IPS DF 4.7 (cell line): Measurements from ENCODE around the gene CDC14A.
A peak's percentile ranks its signal among the peaks of the same experiment; 100 is the strongest.
"Not testable (repeated sequence)": the region's sequence is repeated elsewhere in the genome, so short reads cannot be mapped to it uniquely, and the experiment has no call there.

ENCODE experiments used
- DNase-seq: peaks from one replicate; pipeline ENCODE4 v3.0.0-alpha.2; 2013; ENCODE audit warnings: low spot score; ENCODE audit errors: extremely low read depth

CDC14A gene, protein sequence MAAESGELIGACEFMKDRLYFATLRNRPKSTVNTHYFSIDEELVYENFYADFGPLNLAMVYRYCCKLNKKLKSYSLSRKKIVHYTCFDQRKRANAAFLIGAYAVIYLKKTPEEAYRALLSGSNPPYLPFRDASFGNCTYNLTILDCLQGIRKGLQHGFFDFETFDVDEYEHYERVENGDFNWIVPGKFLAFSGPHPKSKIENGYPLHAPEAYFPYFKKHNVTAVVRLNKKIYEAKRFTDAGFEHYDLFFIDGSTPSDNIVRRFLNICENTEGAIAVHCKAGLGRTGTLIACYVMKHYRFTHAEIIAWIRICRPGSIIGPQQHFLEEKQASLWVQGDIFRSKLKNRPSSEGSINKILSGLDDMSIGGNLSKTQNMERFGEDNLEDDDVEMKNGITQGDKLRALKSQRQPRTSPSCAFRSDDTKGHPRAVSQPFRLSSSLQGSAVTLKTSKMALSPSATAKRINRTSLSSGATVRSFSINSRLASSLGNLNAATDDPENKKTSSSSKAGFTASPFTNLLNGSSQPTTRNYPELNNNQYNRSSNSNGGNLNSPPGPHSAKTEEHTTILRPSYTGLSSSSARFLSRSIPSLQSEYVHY

DNA sequence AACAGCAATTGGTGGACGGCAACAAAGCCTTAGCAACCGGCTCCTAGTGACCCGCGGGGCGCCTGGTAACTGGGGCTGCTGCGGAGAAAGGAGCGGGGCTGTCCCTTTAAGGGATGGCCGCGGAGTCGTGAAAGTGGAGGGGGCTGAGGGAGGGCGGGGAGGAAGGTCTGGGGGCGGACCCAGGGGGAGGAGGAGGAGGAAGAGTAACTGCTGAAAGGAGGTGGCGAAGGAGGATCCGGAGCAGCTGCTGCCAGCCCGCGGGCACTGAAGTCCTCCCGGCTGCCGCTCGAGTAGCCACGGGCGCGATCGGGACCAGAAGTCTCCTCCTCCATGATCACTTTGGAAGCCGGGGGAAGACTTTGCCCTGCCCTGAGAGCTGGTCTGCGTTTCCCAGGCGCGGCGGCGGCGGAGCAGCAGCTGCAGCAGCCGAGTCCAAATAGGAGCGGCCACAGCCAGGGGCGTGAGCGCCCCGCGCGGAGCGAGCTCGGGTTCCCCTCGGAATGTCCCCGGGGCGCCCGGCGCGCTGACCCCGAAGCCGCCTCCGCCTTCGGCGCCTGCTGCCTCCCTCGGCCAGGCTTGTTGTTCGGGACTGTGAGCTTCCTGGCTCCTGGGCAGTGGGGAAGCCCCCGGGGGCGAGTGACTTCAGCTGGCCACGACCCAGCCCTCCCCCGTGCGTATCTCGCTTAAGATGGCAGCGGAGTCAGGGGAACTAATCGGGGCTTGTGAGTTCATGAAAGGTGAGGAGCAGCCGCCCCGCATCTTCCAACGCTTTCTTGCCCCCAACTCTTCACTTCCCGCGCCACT lies at the start of gene CDC14A:
Gene CDC14A (plus strand): TSS at position 240 of the 804 bp plus-strand sequence. CDS start 449 bp downstream, at position 689.
- DNase-seq: peak; percentile 85

DNA sequence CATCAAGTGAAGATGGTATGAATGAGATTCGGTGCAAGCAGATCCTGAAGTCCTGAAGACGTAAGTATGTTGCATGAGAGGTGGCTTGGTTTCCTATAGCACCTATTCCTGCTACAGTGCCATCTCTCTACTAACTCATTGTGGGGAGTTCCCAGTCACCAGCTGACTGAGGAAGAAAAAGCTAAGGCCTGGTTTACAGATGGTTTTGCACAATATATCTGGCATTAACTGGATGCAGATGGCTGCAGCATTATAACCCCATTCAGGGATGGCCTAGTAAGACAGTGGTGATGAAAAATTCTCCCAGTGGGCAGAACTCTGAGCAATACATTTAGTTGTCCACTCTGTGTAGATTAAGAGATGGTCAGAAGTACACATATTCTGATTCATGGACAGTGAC lies 49.6 kb upstream of the CDC14A start:
- DNase-seq: no peak

DNA sequence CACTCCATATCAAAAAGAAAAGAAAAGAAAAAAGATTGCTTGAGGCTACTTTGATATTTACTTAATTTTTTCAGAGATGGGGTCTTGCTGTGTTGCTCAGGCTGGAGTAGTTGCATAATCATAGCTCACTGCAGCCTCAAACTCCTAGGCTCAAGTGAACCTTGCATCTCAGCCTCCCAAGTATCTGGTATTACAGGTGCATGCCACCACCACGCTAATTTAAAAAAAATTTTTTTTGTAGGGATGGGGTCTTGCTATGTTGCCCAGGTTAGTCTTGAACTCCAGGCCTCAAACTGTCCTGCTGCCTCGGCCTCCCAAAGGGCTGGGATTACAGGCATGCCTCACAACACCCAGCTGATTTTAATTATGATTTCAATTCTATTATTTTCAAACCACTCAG lies 48.1 kb upstream of the CDC14A start:
- no peak for DNase-seq

DNA sequence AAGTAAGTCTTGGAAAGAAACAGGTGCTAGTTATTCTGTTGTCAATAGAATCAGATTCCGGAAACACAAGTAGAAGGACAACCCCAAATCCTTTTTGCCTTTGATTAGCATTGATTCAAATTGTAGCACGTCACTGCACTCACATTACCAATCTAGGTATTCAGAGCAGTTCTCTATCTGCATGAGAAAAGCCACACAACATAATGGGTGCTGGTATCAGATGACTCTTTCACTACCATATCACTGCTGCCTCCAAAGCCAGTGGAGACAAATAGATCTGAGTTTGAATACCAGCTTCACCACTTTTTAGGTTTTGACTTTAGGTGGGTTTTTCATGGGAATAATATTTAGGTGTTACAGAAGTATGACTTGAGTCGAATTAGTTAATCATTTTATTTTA lies 47.4 kb upstream of the CDC14A start:
- peak; percentile 16 for DNase-seq

DNA sequence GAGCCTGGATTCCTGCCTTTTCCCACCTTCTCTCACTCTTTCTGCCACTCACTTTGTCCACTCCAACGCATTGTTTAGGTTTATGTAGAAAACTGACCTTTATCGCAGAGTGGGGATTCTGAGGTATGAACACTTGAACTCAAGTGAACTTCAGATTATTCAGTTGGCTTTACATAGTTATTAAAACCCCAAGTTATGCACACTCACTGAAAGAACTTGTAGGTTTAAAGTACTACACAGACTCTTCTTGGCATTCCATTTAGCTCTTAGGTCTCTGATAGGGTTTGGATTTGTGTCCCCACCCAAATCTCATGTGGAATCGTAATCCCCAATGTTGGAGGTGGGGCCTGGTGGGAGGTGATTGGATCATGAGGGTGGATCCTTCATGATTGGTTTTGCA lies 46.4 kb upstream of the CDC14A start:
- DNase-seq: no peak

DNA sequence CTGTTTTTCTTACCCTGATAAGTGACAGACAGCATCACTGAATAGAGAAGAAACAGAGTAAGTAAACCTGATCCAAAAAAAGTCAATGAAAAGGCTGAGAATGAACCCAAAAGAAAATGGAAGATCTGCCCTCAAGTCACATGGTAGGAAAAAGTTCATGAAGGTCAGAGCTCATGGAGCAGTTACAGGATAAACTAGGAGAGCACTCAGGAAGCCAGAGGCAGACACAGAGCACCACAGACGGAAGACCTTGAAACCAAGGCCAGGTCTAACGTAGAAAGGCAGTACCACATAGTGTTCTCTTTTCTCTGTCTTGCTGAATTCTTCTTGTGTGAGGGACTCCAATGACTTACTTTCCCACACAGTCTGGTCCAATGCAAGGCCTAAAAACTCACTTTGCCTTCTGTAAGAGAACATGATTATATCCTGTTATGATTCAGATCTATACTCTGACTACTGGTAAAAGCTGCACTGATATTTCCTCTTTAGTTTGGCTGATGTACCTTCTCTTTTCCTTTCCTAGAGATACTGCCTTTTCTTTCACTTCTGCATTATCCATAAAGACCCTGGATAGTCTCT lies 45.5 kb upstream of the CDC14A start:
- DNase-seq: no peak

DNA sequence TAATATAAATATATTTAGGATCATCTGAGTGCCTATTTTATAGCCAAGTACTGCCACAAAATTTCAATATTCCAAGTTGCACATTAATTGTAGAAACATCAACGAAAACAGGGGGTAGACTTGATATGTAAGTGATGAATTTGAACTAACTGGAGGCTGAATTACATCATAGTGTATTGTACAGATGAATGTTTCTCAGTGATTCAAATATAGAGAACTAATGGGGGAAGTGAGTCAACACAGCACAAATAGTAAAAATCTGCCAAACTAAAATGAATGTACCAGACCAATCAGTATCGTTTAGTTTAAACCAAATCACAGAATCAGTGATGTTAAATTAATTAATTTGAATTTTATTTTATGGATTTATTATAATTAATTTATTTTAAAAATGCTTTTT lies 43.5 kb upstream of the CDC14A start:
- DNase-seq: no peak

DNA sequence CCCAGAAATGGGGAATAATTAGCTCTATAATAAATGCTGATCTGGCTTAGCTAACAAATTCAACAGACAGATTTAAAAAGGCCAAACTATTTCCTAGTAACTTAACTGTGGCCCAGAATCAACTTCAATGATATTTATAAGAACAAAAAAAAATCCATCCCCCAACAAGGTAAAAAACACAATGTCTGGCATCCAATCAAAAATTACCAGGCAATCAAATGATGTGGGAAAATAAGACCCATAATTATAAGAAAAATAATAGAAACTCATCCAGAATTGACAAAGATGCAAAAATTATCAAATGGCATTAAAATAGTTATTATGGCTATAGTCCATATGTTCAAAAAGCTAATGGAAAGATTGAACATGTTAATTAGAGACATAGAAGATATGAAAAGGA lies 42.4 kb upstream of the CDC14A start:
- DNase-seq: no peak

DNA sequence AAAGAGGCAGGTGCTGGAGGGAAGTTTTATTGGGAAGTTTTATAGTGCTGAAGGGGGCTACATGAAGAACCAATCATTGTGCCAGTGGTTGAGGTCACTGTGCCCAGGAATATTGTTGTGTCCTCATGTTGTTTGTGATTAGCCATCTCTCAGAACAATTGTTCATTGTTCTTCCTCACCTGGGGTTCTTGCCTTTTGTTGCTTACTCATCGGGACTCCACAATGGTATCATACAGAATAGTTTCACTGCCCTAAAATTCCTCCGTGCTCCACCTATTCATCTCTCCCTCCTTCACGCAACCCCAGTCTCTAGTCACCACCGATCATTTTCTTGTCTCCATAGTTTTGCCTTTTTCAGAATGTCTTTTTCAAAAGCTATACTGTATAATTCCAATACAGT lies 38.9 kb upstream of the CDC14A start:
- DNase-seq: no peak

DNA sequence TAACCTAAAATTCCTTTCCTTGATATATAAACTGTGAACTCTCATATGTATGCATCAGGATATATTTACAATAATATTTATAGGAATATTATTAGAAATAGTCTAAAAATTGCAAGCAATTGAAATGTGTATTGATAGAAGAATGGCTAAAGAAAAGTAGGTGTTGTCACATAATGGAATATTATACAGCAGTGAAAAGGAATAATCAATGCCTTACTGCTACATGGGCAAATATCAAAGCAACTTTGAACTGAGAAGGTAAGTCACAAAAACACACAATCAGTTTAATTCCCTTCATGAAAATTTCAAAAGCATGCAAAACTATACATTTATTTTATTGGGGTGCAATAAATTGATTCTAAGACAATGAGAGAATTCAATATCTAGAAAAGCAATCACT lies 35.7 kb upstream of the CDC14A start:
- no peak for DNase-seq

DNA sequence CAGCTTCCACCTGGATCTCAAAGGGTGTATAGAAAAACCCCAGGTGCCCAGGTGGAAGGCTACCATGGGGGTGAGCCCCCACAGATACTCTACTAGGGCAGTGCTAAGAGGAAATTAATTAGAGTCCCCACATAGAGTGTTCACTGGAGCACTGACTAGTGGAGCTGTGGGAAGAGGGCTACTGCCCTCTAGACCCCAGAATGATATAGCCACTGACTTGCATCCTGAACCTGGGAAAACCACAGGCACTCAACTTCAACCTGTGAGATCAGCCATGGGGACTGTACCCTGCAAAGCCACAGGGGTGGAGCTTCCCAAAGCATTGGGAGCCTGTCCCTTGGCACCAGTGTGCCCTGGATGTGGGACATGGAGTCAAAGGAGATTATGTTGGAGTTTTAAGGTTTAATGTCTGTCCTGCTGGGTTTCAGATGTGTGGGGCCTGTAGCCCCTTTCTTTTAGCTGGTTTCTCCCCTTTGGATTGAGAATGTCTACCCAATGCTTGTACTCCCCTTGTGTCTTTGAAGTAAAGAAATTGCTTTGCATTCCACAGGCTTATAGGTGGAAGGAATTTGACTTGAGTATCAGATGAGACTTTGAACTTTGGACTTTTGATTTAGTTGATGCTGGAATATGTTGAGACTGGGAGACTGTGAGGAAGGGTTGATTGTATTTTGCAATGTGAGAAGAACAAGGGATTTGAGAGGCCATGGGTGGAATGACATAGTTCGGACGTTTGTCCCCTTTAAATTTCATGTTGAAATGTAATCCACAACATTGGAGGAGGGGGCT lies 31.8 kb upstream of the CDC14A start:
- DNase-seq: no peak

DNA sequence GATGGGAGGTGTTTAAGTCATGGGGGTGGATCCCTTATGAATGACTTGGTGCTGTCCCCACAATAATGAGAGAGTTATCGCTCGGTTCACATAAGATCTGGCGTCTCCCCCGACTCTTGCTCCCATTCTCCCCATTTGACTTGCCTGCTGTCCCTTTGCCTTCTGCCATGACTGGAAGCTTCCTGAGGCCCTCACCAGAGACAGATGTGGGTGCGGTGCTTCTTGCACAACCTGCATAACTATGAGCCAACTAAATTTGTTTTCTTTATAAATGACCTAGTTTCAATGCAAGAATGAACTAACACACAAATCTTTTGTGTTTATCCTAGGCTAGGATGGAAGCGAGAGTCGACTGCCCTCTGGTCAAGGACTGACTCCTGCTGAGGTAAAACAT lies 31.2 kb upstream of the CDC14A start:
- no peak for DNase-seq

DNA sequence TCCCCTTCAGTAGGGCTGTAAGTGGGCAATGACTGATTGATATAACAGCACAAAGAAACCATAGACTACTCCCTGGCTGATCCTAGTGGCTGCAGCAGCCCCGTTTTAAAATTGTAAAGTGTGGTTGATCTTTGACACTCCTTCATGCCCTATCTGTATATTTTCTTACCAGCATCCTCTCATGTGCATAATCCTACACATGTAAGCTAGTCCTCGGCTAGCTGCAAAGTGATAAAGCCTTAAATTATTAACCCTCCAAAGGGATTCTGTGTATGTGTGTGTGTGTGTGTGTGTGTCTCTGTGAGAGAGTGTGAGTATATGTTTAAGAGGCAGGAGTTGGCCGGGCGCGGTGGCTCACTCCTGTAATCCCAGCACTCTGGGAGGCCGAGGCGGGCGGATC lies 30.8 kb upstream of the CDC14A start:
- DNase-seq: no peak

DNA sequence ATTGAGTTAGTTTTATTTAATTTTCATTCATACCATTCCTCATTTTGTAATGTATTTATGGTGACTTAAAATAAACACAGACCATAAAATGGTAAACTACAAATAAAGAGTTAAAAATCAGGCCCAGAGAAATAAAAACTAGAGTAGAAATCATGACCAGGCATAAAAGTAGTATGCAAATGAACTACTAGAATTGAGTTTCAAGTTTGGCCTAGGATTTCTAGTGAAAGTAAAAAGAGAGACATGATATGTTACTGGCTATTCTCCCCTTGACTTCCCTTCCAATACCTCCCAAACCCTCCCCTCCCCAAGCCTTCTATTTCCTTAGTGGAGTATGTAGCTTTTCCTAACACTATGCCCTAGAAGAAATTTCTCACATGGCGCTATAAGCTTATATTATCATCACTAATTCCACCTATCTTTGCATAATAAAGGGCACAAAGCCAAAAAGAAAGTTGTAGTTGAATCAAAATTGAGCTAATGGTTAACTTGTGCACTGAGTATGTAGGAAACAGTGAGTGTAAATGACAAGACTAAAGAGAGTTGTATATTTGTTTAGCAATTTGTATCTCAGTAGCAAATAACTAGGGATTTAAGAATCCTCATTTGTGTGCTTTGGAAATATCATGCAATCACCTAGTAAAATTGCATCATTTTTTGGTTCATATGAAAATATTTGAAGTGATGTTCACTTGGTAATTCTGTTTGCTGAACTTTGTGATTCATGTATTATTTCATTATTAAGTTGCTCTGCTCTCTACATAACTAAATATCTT lies 29.7 kb upstream of the CDC14A start:
- no peak for DNase-seq

DNA sequence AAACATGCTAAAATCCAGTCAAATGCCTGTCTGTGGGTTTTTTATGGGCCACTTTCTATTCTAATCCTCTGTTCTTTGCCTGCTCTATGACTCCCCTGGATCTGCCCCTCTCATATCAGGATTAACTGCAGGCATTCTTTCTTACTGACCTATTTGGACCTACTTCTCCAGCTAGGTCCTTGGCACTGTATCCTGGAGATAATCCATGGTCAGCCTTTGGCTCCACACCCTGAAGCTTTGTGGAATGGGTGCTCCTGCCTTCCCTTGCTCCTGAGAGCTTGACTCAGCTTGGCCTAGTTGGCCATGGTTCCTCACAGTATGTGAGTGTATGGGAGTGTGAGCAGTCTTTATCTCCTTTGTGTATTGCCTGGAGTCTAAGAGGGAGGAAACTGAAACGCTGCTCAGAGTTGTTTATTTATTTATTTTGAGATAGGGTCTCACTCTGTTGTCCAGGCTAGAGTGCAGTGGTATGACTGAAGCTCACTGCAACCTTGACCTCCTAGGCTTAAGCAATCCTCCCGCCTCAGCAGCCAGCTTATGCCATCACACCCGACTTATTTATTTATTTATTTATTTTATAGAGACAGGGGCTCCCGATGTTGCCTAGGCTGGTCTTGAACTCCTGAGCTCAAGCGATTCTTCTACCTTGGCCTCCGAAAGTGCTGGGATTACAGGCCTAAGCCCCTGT lies 28.7 kb upstream of the CDC14A start:
- no peak for DNase-seq

DNA sequence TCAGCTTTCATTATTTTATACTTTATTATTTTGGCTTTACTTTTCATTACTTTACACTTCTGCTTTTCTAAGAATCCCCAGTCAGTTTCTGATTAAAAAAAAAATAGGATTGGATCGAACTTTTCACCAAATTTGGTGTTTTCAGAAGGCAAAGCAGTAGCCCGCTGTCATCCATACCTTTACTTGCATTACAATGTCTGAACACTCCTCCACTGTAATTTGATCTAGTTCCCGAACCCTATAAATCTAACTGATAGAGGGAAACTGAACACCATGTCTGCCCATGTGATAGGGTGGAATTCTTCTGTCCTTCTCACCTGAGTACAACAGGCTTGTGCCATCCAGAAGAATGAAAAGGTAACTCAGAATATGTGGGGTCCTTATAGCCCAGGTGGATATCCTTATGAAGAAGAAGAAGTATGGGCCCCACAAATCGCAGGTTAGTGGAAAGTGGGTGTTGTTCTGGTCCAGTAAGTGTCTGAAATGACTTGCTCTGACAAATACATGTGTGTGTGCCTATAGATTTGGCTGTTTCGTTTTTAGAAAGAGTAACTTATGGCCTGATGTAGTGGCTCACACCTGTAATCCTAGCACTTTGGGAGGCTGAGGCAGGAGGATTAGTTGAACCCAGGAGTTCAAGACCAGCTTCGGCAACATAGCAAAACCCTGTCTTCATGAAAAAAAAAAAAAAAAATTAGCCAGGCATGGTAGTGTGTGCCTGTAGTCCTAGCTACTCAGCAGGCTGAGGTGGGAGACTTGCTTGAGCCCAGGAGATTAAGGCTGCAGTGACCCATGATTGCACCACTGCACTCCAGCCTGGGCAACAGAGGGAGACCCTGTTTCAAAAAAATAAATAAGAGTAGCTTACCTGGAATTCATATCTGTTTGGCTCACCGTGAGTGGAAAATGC lies 26.6 kb upstream of the CDC14A start:
- peak; percentile 62 for DNase-seq

DNA sequence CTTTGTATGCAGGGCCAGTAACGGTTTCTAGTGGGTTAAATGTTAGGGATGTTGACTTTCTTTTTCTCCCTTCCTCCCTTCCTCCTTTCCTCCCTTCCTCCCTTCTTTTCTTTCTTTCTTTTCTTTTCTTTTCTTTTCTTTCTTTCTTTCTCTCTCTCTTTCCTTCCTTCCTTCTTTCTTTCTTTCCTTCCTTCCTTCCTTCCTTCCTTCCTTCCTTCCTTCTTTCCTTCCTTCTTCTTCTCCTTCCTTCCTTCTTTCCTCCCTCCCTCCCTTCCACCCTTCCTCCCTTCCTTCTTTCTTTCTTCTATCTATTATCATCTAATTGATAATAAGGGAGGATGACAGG lies 26.0 kb upstream of the CDC14A start:
- not testable (repeated sequence) for DNase-seq

DNA sequence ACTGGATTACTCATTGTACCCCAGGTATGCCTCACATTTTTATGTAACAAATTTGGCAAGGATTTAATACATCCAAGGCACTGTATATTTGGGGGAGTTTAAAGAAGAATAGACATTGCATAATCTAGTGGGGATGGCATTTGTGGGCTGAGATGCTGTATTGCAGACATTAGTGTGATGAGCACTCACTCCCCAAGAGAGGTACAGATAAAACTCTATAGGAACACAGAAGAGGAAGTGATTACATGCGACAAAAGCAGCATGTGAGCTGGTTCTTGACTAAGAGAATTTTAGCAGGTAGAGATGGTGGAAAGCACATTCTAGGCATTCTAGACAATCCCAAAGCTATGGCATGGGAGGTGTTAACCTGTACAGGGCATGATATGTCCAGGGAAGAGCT lies 24.2 kb upstream of the CDC14A start:
- no peak for DNase-seq

DNA sequence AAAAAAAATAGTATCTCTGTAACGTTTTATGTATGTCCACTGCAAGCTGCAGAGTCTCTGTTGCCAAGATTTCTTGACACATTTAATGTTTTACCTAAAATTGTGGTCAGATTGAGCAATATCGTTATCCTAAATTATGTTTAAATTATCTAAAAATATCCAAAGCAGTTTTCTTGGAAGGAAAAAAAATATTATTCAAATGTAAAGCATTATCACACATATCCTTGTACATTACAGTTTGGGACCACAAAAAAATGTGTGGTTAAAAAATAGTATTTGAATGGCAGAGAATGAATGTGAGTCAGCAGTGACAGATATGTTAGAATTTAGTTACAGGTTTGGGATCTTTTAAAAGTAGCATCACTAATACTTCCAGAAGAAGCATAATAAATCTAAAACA lies 21.2 kb upstream of the CDC14A start:
- DNase-seq: not testable (repeated sequence)
